ENCODE results near the gene GOLT1A.
"Not testable (repeated sequence)": the region's sequence is repeated elsewhere in the genome, so short reads cannot be mapped to it uniquely, and the experiment has no call there.

GOLT1A gene

DNA sequence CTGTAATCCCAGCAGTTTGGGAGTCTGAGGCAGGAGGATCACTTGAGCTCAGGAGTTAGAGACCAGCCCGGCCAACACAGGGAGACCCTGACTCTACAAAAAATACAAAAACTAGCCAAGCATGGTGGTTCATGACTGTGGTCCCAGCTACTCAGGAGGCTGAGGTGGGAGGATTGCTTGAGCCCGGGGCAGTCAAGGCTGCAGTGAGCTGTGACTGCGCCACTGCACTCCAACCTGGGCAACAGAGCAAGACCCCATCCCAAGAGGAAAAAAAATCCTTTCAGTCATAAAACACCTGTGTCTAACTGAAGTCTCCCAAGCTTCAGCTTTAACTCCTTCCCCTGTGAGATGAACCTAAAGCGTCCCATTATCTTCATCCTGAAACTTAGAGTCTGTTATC, 33.1 kb upstream of the GOLT1A start:
- DNase-seq: no peak

DNA sequence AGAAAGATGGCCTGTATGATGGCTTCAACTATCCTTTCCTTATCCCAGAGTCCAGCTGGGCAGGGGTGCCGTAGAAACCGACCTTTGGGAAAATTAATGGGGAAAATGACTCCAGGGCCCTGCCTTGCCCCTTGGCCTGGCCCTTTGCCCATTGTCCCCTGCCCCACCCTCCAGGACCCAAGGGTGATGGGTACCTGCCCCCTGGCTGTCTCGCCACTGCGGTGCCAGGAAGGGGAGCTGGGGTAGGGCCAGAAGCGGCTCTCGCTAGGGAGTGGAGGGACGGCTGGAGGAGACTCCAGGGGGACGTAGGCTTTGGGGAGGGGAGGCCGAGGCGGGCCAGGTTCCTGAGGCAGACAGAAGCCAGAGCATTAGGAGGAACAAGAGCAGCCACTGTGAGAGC, 29.1 kb upstream of the GOLT1A start:
- DNase-seq: no peak

DNA sequence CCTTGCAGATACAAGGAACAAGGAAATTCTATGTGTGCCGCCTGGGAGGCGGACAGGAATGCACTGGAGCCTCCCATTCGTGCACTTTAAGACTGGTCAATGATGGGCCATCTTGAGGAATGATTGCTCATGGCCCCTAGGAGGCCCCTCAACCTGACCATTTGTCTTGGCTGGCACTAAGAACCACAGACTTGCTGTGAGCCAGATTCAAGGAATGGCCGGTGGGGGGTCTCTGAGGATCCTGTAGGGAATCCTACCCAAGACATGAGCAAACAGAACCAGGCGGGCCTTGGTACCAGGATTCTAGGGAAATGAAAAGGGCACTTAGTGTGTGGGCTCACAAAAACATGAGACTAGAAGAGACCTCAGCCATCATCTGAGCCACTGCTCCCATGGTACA, 28.1 kb upstream of the GOLT1A start:
- DNase-seq: no peak

DNA sequence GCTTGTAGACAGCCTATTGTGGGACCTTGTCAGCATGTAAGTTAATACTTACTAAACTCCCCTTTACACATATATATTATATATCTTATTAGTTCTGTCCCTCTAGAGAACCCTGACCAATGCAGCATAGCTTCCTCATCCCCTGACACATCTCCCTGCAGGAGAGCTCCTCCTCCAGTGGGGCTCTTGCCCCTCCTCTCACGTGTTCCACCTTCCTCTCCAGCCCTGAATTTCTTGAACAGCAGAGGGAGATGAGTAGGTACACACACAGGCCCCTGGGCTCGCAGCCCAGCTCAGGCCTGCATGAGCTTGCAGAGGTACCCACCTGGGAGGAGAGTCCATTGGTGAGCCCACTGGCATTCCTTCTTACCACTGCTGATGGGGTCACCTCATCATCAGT, 27.3 kb upstream of the GOLT1A start:
- no peak for DNase-seq

DNA sequence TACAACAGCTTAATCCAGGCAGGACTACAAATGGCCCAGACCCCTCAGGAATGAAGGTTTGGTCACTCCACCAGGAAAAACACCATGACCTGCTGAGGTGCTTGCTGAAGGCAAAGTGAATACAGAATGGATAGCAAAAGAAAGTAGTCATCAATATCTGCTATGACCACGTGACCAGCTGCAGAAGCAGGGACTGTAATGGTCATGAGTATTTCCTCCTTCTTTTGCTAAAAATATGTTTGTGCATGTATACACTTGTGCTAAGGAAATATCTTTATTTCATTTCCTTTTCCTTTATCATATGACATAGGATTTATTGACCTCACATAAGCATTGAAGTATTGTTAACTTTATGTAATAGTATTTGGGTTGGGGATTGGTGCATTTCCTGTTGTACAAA, 26.4 kb upstream of the GOLT1A start:
- no peak for DNase-seq

DNA sequence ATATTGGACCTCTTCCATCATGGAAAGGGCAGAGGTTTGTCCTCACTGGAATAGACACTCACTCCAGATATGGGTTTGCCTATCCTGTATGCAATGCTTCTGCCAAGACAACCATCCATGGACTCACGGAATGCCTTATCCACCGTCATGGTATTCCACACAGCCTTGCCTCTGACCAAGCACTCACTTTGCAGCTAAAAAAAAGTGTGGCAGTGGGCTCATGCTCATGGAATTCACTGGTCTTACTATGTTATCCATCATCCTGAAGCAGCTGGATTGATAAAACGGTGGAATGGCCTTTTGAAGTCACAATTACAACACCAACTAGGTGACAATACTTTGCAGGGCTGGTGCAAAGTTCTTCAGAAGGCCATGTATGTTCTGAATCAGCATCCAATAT, 25.6 kb upstream of the GOLT1A start:
- DNase-seq: not testable (repeated sequence)

DNA sequence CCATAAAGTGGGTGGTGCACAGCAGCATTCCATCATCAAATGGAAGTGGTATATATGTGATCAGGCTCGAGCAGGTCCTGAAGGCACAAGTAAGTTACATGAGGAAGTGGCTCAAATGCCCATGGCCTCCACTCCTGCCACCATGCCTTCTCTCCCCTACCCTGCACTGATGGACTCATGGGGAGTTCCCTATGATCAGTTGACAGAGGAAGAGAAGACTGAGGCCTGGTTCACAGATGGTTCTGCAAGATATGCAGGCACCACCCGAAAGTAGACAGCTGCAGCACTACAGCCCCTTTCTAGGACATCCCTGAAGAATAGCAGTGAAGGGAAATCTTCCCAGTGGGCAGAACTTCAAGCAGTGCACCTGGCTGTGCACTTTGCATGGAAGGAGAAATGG, 24.7 kb upstream of the GOLT1A start:
- DNase-seq: not testable (repeated sequence)

DNA sequence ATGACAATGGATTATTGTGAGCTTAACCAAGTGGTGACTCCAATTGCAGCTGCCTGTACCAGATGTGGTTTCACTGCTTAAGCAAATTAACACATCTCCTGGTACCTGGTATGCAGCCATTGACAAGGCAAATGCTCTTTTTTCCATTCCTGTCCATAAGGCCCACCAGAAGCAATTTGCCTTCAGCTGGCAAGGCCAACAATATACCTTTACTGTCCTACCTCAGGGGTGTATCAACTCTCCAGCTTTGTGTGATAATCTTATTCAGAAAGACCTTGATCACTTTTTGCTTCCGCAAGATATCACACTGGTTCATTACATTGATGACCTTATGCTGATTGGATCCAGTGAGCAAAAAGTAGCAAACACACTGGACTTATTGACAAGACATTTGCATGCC, 23.7 kb upstream of the GOLT1A start:
- not testable (repeated sequence) for DNase-seq

DNA sequence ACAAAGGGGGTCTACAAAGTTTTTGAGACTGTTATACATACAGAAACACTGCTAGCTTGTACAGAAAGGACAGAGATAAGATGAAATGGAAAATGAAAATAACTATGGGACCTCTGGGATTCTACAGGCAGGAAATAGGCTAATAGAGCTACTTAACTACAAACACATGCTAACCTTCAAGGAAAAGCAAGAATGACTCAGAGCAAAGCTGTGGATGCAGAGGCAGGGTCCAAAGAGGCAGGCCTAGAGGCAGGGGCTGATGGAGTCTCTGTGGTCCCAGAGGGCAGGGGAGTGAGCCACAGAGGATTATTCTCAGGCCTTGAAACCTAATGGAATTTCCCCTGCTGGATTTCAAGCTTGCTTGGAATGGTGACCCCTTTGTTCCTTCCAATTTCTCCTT, 18.7 kb upstream of the GOLT1A start:
- no peak for DNase-seq

DNA sequence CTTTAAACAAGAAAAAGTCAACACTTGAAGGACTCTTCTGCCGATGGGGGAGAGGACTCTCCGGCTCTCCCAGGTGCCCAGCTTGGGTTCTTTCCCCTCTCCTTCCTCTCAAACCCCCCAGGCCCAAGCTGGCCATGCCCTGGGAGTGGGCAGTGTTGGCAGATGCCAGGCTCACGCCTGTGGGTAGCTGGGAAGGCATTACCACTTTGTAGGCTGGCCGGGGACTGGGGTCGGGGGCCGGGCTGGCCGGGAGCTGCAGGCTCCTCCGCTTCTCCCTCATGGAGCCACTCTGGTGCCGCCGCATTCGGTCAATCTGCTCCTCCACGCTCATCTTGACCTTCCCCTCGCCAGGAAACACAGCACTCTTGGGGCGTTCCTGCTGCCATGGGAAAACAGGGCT, 16.4 kb upstream of the GOLT1A start:
- no peak for DNase-seq

DNA sequence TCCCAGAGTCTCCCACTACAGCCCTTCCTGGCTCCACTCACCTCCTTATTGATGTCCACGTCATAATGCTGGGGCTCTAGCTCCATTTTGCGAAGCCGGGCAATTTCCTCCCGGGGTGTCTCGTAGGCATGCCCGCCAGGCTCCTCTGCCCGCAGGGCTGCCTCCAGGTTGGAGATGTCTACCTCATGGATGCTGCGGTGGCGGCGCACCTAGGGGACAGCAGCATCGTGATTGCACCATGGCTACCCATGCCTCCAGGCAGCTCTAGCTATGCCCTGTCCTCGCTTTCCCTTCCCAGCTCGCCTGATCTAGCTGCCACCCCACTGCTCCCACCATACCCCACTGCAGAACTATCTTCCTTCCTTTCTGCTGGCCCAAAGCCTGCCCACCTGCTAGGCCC, 15.1 kb upstream of the GOLT1A start:
- no peak for DNase-seq

DNA sequence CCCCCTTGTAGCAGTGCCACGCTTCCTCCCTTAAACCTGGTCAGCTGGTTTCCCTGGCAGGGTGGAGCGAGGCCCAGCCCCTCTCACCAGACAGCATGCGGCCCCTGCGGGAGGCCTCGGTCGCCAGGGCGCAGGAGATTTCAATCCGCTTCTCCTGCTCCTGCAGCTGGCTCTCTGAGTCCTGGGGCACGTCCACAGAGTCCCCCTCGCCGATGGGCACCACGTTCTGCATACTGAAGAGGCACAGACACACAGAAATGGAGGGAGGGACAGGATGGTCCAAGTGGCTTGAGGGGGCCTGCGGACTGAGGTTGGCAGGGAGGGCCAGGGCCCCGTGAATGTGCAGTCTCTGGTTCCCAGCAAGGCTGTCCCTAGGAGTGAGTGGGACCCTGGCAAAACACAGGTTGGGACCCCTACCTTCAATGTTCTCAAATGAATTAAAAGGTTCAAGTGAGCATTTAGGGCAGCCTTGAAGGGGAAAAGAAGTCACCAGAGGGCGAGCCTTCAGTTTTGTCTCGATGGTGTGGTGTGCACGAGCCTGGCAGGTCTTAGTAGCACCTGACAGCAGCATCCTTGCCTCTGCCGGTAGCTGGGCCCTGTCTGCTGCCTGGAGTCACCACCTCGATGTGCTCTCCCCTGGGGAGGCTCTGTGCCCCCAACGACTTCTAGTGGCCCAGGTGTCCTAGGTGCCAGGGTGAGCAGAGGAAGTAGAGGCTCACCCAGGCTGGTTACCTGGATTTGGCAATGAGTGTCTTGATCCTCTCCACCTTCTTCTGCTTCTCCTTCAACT, 14.4 kb upstream of the GOLT1A start:
- no peak for DNase-seq

DNA sequence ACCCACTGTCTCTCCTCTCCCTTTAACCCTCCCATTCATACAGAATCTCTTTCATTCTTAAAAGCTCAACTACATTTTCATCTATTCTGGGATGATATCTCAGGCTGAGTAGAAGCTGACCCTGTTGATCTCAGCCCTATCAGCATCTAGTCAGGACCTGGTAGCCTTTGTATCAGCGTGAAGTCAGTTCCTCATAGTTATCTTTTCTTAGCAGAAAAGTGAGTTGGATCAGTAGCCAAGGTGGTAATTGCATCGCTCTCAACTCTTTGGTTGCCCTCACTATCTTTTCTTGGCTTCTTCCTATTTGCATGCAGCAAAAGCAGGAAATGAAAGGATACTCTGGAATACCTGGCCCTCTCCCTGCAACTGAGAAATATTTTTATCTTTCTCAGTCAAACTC, 13.6 kb upstream of the GOLT1A start:
- no peak for DNase-seq

DNA sequence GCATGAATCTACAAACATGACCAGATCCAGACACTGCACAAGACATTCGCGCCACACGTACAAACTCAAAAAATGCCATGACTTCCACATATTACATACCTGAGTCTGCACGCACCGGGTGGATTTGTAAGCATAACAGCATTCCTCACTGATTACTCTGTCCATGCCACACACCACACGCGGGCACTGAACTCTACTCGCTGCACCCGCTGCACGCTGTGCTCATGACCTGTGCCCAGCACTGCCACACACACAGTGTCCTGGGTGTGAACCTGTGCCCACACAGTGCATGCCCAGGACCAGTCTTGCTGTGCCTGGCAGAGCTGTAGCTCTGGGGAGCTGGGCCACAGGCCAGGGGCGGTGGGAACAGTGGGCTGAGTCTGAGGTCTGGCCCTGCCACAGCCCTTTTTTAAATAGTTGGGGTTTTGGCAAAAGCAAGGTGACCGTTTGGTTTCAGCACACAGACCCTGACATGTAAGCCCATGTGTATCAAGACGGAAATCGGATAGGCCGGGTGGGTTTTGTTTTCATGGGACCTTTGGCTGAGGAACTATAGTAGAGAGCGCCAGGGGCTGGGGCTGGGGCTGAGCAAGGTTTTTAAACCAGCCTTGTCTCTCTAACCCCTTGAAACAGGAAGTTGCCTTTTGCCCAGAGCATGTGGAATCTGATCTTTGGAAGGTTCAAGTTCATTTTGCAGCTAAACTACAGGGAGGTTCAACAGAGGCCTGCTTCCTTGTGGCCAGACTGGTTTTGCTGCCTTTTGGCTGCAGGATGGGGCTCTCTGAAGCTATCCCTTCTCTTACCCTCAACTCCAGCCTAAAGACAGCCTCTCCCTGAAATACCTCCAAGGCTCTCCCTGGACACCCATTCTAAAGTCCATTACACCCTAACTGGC, 12.3 kb upstream of the GOLT1A start:
- DNase-seq: no peak

DNA sequence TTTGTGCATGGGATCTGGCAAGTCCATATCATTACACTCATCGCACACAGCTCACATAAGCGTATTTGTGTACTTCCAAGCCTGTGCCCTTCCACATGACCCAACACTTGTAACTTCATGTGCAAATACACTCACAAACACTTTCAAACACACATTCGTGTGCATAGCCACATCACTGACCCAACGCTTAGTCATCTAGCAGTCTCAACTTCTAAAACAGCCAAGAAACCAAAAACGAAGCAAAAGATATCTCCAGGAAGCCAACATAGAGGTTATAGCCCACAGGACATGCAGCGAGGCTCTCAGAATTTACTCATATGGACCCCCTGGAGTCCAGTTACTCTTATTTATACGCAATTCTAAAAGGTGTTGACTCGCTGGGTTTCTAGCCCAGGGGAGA, 10.9 kb upstream of the GOLT1A start:
- DNase-seq: no peak

DNA sequence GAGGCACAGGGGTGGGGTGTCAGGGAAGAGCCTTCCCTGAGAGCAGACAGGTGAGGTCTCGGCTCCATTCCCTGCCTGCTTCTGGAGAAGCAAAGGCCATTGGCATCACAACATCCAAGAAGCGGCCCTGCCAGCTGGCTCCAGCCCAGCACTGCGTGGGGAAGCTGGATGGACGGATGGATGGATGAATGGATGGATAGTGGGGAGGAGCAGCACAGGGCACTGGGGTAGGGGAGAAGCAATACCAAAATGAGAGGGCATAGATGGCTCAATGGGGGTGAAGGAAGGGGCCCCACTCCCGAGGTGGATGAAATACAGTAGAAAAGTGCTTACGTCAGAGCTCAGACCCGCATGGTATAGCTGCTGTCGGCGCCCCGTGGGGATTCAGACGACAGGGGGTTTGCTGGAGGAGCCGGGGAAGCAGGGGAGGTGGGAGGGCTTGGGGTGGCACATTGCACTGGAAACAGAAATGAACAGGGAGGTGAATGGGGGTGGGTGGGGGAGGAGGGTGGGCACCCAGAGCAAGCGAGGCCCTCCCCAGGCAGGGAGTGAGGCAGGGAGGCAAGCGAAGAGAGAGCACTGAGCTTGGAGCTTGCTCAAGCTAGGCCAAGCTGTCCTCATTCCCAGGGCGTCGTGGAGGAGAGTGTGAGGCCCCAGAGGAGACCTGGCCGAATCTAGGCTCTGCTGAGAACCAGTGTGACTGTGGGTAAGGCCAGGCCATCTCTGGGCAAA, 9.5 kb upstream of the GOLT1A start:
- DNase-seq: no peak

DNA sequence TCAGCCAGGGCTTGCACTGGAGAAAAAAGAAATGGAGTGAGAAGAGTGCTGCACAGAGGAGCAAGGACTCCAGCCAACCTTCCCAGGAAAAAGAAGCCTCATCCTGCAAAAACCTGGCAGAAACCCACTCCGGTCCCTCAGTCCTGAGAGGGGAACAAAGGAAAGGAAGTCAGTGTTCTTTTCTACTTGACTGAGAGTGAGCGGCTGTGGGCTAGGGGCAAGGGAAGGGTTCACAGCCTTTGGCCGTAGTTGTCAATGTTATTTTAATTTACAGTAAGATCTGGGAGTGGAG, 8.9 kb upstream of the GOLT1A start:
- DNase-seq: no peak

DNA sequence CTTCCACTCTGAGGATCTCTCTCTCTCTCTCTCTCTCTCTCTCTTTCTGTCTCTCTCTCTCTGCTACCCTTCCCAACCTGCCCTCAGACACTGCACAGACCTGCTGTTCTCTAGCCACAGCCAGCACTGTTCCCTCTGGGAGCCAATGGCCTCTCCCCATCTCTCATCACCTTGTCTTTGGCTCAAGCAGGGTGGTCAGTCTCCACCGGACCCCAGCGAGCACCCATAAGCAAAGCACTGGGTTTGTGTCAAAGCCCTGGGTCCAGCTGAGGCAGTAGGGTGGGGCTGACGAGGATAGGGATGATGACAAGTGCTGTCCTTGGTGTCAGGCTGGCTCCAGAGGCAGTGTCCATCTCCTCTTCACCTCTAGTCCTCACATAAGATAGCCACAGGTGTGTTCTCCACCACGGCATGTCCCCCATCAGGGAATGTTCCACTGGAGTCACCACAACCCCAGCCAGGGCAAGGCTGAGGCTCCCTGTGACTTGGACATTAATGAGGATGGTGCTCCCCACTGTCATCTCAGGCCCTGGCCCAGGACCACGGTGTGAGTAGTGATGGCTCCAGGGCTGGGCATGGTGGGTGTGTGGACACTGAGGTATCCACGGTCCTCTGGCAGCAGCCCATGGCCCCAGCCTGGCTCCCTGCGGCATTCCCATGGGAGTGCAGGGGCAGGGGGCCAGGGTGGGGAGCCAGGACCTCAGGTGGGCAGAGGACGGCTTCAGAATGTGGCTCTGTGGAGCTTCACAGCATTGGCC, 8.4 kb upstream of the GOLT1A start:
- no peak for DNase-seq

DNA sequence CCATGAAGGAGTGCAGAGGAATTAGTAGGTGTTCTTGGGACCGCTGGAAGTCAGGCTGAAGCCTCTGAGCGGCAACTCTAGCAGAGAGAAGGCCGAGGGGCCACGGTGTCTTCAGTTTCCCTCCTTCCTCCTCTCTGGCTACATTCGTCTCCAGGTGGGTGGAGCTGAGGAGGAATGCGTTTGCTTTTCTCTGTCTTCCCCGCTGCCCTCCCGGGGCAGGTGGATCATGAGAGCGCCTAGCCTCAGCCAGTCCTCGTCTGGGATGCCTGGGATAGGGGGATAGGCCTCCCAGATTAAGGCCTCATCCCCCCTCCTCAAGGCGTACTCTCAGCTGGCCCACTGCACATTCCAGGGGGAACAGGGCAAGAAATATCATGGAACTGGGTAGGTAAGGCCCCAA, 7.5 kb upstream of the GOLT1A start:
- no peak for DNase-seq

DNA sequence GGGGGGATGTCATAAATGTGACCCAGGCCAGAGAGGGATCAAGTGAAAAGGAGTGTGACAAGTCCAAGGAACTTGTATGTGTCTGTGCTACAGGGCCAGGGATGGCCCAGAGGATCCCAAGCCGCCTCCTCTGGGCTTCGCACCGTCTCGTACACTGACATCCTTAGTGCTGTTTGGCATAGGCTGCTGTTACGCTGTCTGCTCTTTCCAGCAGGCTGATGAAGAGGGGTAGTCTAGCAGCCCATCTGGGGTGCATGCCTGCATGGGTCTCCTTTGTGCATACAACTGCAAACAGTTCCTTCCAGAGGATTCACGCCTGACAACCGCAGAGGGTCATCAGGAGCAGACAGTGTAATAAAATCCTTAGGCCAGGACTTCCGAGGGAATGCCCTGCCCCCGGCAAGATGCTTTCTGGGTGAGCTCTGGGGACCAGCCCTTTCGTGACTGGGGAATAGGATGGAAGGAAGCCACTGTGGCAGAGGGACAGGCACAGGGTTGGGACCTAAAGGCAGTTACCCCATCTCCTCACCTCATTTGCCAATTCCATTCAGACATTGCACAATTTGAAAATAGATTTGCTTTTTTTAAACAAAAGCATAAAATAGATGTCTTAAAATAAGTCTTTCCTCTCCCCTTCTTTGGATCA, 6.3 kb upstream of the GOLT1A start:
- no peak for DNase-seq

DNA sequence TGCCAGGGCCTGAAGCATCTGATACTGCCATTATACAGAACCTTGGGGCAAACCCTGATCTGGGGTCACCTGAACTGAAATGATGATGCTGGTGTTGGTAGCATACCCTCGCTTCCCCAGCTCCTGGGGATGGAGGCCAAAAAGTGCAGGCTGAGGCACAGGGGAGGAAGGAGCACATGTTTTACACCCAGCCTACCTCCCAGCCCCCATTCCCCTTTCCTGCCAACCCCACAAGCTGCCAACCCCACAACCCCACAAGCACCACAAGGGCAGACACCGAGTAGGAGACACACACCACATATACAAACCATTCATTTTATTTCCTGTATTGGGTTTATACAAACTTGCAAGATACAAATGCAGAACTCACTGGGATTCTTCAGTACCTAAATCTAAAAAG, 4.8 kb upstream of the GOLT1A start:
- no peak for DNase-seq

DNA sequence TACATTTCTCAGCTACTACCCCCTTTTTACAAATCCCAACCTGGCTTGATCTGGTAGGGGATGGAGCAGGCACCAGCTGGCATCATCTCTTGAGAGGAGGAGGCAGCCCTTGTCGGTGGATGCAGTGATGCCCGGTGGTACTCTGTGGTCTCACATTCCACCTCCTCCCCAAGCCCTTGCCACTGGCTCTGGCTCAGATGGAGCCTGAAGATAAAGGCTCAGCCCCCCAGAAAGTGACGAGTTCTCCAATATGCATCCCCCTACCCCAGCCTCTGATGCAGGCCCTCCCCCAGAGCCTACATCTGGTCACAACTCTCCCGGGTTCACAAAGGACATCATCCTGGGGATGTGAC, 3.8 kb upstream of the GOLT1A start:
- DNase-seq: no peak
